Superior temporal gyrus (tissue), 1 donor: ENCODE data around the gene PDE4D.

Experiments used
- DNase-seq: peaks from one replicate; pipeline ENCODE4 v3.0.0-alpha.2; 2016; ENCODE audit errors: extremely low spot score

The PDE4D gene

GRCh38 chr5:59741599-59741998 is 151.9 kb downstream of the PDE4D start:
- DNase-seq, result no peak

GRCh38 chr5:59738024-59738423 is 155.5 kb downstream of the PDE4D start:
- no peak for DNase-seq

- DNase-seq, result no peak
These were observed 160.7 kb downstream of the PDE4D start for GRCh38 chr5:59732806-59733205.

- no peak for DNase-seq
These were observed 161.2 kb downstream of the PDE4D start for GRCh38 chr5:59732301-59732700.

GRCh38 chr5:59731809-59732208 is 161.7 kb downstream of the PDE4D start:
- no peak for DNase-seq

GRCh38 chr5:59729820-59730219 is 163.7 kb downstream of the PDE4D start:
- no peak for DNase-seq

- DNase-seq, result no peak
These were observed 164.2 kb downstream of the PDE4D start for GRCh38 chr5:59729357-59729756.

GRCh38 chr5:59728356-59728755 is 165.2 kb downstream of the PDE4D start:
- no peak for DNase-seq

GRCh38 chr5:59727186-59727585 is 166.3 kb downstream of the PDE4D start:
- no peak for DNase-seq

- no peak for DNase-seq
These were observed 168.1 kb downstream of the PDE4D start for GRCh38 chr5:59725392-59725767.

GRCh38 chr5:59724482-59725391 is 168.8 kb downstream of the PDE4D start:
- no peak for DNase-seq

GRCh38 chr5:59722874-59723273 is 170.7 kb downstream of the PDE4D start:
- DNase-seq, result no peak

GRCh38 chr5:59721741-59722140 is 171.8 kb downstream of the PDE4D start:
- DNase-seq, result no peak

- no peak for DNase-seq
These were observed 173.5 kb downstream of the PDE4D start for GRCh38 chr5:59720063-59720462.

- DNase-seq, result no peak
These were observed 176.5 kb downstream of the PDE4D start for GRCh38 chr5:59716966-59717500.

- no peak for DNase-seq
These were observed 177.5 kb downstream of the PDE4D start for GRCh38 chr5:59716029-59716428.

- no peak for DNase-seq
These were observed 178.3 kb downstream of the PDE4D start for GRCh38 chr5:59715228-59715627.

GRCh38 chr5:59713498-59713844 is 180.1 kb downstream of the PDE4D start:
- DNase-seq, result no peak

GRCh38 chr5:59712836-59713497 is 180.6 kb downstream of the PDE4D start:
- DNase-seq, result no peak

- DNase-seq, result no peak
These were observed 182.2 kb downstream of the PDE4D start for GRCh38 chr5:59711310-59711709.

GRCh38 chr5:59709846-59710245 is 183.7 kb downstream of the PDE4D start:
- DNase-seq, result no peak

GRCh38 chr5:59709346-59709821 is 184.1 kb downstream of the PDE4D start:
- no peak for DNase-seq

GRCh38 chr5:59704936-59705335 is 188.6 kb downstream of the PDE4D start:
- no peak for DNase-seq
